ENCODE measurements around the gene HAUS7.

DNA sequence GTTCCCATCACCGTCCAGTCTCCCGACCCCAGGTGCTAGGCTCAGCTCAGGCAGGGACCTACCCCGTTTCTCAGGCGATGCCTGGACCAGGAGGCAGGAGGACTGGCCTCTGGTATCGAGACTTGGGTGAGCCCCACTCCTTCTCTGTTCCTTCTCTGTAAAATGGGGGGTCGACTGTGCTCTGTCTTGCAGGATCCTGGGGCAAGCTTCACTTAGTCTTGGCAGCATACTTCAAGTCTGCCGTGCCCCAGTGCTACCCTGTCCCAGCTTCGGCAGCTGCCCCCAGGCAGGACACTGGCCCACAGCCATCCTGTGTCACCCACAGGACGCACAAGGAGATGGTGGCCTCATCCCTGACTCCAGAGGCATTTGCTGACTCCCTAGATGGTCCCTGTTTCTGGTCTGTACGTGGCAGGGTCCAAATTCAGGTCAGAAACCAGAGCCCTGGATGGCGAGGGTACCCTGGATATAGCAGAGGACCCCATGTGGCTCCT is 7.0 kb upstream of the HAUS7 start:
- TF ChIP-seq TCF7L2 (IDR thresholded peaks at IDR 0.05; ENCODE audit: borderline replicate concordance, low read depth, low read length) = no peak
- TF ChIP-seq, protein P1, sequence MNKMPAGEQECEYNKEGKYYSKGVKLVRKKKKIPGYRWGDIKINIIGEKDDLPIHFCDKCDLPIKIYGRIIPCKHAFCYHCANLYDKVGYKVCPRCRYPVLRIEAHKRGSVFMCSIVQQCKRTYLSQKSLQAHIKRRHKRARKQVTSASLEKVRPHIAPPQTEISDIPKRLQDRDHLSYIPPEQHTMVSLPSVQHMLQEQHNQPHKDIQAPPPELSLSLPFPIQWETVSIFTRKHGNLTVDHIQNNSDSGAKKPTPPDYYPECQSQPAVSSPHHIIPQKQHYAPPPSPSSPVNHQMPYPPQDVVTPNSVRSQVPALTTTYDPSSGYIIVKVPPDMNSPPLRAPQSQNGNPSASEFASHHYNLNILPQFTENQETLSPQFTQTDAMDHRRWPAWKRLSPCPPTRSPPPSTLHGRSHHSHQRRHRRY (tag by site-specific recombination; IDR thresholded peaks at IDR 0.05) = no peak
- no peak for TF ChIP-seq ZNF24 (tag by site-specific recombination; IDR thresholded peaks at IDR 0.05)
- no peak for TF ChIP-seq KLF9 (tag by site-specific recombination; IDR thresholded peaks at IDR 0.05; ENCODE audit: low read depth)
- no peak for TF ChIP-seq ZNF138 (tag by site-specific recombination; IDR thresholded peaks at IDR 0.05; ENCODE audit: borderline replicate concordance)
- TF ChIP-seq, protein P2, sequence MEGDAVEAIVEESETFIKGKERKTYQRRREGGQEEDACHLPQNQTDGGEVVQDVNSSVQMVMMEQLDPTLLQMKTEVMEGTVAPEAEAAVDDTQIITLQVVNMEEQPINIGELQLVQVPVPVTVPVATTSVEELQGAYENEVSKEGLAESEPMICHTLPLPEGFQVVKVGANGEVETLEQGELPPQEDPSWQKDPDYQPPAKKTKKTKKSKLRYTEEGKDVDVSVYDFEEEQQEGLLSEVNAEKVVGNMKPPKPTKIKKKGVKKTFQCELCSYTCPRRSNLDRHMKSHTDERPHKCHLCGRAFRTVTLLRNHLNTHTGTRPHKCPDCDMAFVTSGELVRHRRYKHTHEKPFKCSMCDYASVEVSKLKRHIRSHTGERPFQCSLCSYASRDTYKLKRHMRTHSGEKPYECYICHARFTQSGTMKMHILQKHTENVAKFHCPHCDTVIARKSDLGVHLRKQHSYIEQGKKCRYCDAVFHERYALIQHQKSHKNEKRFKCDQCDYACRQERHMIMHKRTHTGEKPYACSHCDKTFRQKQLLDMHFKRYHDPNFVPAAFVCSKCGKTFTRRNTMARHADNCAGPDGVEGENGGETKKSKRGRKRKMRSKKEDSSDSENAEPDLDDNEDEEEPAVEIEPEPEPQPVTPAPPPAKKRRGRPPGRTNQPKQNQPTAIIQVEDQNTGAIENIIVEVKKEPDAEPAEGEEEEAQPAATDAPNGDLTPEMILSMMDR (tag by site-specific recombination; IDR thresholded peaks at IDR 0.05) = no peak
- no peak for TF ChIP-seq ZNF658 (tag by site-specific recombination; IDR thresholded peaks at IDR 0.05)
- TF ChIP-seq ZNF133 (tag by site-specific recombination; IDR thresholded peaks at IDR 0.05) = no peak
- TF ChIP-seq, protein P3, sequence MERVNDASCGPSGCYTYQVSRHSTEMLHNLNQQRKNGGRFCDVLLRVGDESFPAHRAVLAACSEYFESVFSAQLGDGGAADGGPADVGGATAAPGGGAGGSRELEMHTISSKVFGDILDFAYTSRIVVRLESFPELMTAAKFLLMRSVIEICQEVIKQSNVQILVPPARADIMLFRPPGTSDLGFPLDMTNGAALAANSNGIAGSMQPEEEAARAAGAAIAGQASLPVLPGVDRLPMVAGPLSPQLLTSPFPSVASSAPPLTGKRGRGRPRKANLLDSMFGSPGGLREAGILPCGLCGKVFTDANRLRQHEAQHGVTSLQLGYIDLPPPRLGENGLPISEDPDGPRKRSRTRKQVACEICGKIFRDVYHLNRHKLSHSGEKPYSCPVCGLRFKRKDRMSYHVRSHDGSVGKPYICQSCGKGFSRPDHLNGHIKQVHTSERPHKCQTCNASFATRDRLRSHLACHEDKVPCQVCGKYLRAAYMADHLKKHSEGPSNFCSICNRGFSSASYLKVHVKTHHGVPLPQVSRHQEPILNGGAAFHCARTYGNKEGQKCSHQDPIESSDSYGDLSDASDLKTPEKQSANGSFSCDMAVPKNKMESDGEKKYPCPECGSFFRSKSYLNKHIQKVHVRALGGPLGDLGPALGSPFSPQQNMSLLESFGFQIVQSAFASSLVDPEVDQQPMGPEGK (tag by site-specific recombination; IDR thresholded peaks at IDR 0.05) = no peak
- TF ChIP-seq ZNF843 (tag by site-specific recombination; IDR thresholded peaks at IDR 0.05) = no peak
- TF ChIP-seq TRIM28 (IDR thresholded peaks at IDR 0.05; ENCODE audit: borderline replicate concordance, low read length) = no peak
- no peak for TF ChIP-seq MEIS1 (CRISPR knock-in tag; IDR thresholded peaks at IDR 0.05; ENCODE audit: borderline replicate concordance)

Measured in HEK293 (cell line).